ENCODE data around the gene FBXL15. TPM values are rescaled to one million over a fixed set of nuclear protein-coding genes. Genes with fewer than 3 reads are reported as not detected.
"Not testable (repeated sequence)": the region's sequence is repeated elsewhere in the genome, so short reads cannot be mapped to it uniquely, and the experiment has no call there.

FBXL15 gene
- total and polyA plus RNA-seq, 2 of the 4 experiments (the other 2 are of a cell fraction), result 3.0 to 8.4 TPM

DNA sequence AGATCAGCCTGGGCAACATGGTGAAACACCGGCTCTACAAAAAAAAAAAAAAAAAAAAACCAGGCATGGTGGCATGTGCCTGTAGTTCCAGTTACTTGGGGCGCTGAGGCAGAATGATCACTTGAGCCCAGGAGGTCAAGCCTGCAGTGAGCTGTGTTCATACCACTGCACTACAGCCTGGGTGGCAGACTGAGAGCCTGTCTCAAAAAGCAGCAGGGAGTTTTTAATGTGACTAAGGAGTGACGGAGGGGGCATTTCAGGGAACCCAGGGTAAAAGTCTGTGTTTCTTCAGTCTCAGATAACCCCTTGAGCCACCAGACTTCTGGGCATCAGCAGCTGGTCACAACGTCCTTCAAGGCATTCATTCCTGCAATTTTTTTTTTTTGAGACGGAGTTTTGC, 32.9 kb downstream of the FBXL15 start:
- intact Hi-C loops (cut with micrococcal nuclease), result no loop called here
- in situ Hi-C loops (cut with MboI; ENCODE audit: low sequenced_read_pairs), result no loop called here
- CTCF ChIA-PET, result no interaction called here

DNA sequence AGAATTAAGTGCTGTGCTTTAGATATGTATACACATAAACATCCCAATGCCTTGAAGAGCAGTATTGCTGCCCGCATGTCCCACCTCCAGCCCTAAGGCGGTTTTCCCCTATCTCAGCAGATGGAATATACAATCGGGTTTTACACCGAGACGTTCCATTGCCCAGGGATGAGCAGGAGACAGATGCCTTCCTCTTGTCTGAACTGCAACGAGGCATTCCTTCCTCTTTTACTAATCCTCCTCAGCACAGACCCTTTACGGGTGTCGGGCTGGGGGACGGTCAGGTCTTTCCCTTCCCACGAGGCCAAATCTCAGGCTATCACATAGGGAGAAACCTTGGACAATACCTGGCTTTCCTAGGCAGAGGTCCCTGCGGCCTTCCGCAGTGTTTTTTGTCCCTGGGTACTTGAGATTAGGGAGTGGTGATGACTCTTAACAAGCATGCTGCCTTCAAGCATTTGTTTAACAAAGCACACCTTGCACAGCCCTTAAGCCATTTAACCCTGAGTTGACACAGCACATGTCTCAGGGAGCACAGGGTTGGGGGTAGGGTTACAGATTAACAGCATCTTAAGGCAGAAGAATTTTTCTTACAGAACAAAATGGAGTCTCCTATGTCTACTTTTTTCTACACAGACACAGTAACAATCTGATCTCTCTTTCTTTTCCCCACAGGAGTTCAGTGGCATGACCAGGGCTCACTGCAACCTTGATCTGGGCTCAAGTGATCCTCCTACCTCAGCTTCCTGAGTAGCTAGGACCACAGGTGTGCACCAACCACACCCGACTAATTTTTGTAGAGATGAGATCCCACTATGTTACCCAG, 34.2 kb downstream of the FBXL15 start:
- Histone ChIP-seq H2BK15ac (ENCODE audit: low read depth, low read length) (peak overlapping the region; percentile 58; the same call in 1 of the 3 replicates), H3K4ac (ENCODE audit: low read depth, low read length) (peak overlapping the region; percentile 66; the same call in 1 of the 2 replicates), H4K91ac (ENCODE audit: insufficient read depth, low read depth, low read length) (peak overlapping the region; percentile 46; the same call in 1 of the 2 replicates), H4K8ac (ENCODE audit: low read depth in 2 of 2, low read length in 2 of 2) (peak overlapping the region in 1 of 2 experiments; percentile 14; a peak in 1 of 4 replicates), H2AK9ac (replicated peaks; ENCODE audit: low read depth, low read length, poor library complexity) (peak overlapping the region; percentile 31), H3K4me1 (ENCODE audit: control insufficient read depth, insufficient read depth, low read length) (peaks cover 13% of the 10 kb centered on the region), H2BK5ac (ENCODE audit: low read depth, low read length, poor library complexity, severe bottlenecking) (peak overlapping the region; percentile 28), H2BK120ac (ENCODE audit: low read depth, low read length) (peak overlapping the region; percentile 83), H2AK5ac (ENCODE audit: low read depth, low read length) (0 out of 2 replicates have a peak overlapping the region, but pooled peaks have one; percentile 57), H2BK20ac (ENCODE audit: low read depth, low read length) (peak overlapping the region; percentile 65), H3K9me1 (ENCODE audit: insufficient read depth, low read length) (peaks cover 14% of the 10 kb centered on the region)
- ATAC-seq (ENCODE audit: low read depth); intact Hi-C loops (cut with micrococcal nuclease); H3K56ac ChIP-seq (ENCODE audit: extremely low read depth, insufficient read depth, low read length); POLR2A ChIA-PET (ENCODE audit: unreplicated experiment); H3K27me3 ChIP-seq (ENCODE audit: control insufficient read depth, insufficient read depth, low read length); H3K9me3 ChIP-seq (ENCODE audit: control insufficient read depth, insufficient read depth, low read length); CTCF ChIA-PET; in situ Hi-C loops (cut with MboI; ENCODE audit: low sequenced_read_pairs); H3K9ac ChIP-seq (ENCODE audit: low read depth, low read length); BruUV-seq (replicated peaks); H3K36me3 ChIP-seq (ENCODE audit: control insufficient read depth, insufficient read depth, low read length); H4K20me1 ChIP-seq (ENCODE audit: insufficient read depth, low read length); H3K79me1 ChIP-seq (ENCODE audit: low read depth in 1 of 2, low read length in 2 of 2); H3K27ac ChIP-seq (ENCODE audit: insufficient read depth, low read length); DNase-seq; H3K14ac ChIP-seq (replicated peaks; ENCODE audit: low read depth, low read length); H4K5ac ChIP-seq (ENCODE audit: low read depth, low read length); dilution Hi-C loops (cut with HindIII; ENCODE audit: low sequenced_read_pairs, unreplicated experiment); H3K18ac ChIP-seq (ENCODE audit: low read depth, low read length); H3K4me3 ChIP-seq (ENCODE audit: insufficient read depth, low read depth, low read length); H2AFZ ChIP-seq (replicated peaks; ENCODE audit: low read length, poor library complexity); H3K23ac ChIP-seq (ENCODE audit: low read depth, low read length); H3K4me2 ChIP-seq (ENCODE audit: low read depth, low read length): not testable (repeated sequence)
- 72% methylated on average over 4 of the region's 13 CpGs; no CpG with 5 or more reads in 1 of the 2 experiments for WGBS, 2 experiments (ENCODE audit: extremely low coverage in 2 of 2, insufficient read length in 1 of 2)

More for the DNA sequence above, 32.9 kb downstream of the FBXL15 start:
- WGBS, 2 experiments (ENCODE audit: extremely low coverage in 2 of 2, insufficient read length in 1 of 2), result 75% methylated on average over 2 of the region's 5 CpGs; no CpG with 5 or more reads in 1 of the 2 experiments
- H3K79me1 ChIP-seq (ENCODE audit: low read depth in 1 of 2, low read length in 2 of 2), result peaks cover 4% of the 10 kb centered on the region in 2 experiments; a peak in 2 of 4 replicates
- H3K14ac ChIP-seq (replicated peaks; ENCODE audit: low read depth, low read length), result no peak overlapping the region
- H3K18ac ChIP-seq (ENCODE audit: low read depth, low read length), result peak overlapping the region; percentile 1; the same call in 1 of the 2 replicates
- peak overlapping the region; percentile 36; the same call in 1 of the 2 replicates for H3K4ac ChIP-seq (ENCODE audit: low read depth, low read length)
- H4K20me1 ChIP-seq (ENCODE audit: insufficient read depth, low read length), result no peaks in the 10 kb centered on the region; the same call in 1 of the 2 replicates
- DNase-seq, result no peak
- H3K4me3 ChIP-seq (ENCODE audit: insufficient read depth, low read depth, low read length), result no peak overlapping the region
- no peak overlapping the region for H3K56ac ChIP-seq (ENCODE audit: extremely low read depth, insufficient read depth, low read length)
- H3K23ac ChIP-seq (ENCODE audit: low read depth, low read length), result no peak overlapping the region
- no peak overlapping the region for H3K4me2 ChIP-seq (ENCODE audit: low read depth, low read length)
- peak overlapping the region; percentile 63 for H2BK5ac ChIP-seq (ENCODE audit: low read depth, low read length, poor library complexity, severe bottlenecking)
- H2BK15ac ChIP-seq (ENCODE audit: low read depth, low read length), result no peak overlapping the region
- POLR2A ChIA-PET (ENCODE audit: unreplicated experiment), result interaction anchor here (0.6 kb wide), 1 partner anchor 220 kb away, joined by 7 read pairs; no protein-coding TSS in a partner anchor
- no peak overlapping the region for H4K5ac ChIP-seq (ENCODE audit: low read depth, low read length)
- H3K4me1 ChIP-seq (ENCODE audit: control insufficient read depth, insufficient read depth, low read length), result peaks cover 13% of the 10 kb centered on the region
- H2AFZ ChIP-seq (replicated peaks; ENCODE audit: low read length, poor library complexity), result no peak overlapping the region
- H3K27me3 ChIP-seq (ENCODE audit: control insufficient read depth, insufficient read depth, low read length), result no peaks in the 10 kb centered on the region
- 0 out of 2 replicates have a peak overlapping the region, but pooled peaks have one; percentile 0 for H4K91ac ChIP-seq (ENCODE audit: insufficient read depth, low read depth, low read length)
- no peak overlapping the region; a peak in 1 of 4 replicates for H4K8ac ChIP-seq (ENCODE audit: low read depth in 2 of 2, low read length in 2 of 2)
- no peak overlapping the region for H2BK120ac ChIP-seq (ENCODE audit: low read depth, low read length)
- BruUV-seq (replicated peaks), result no TSS peak
- H3K36me3 ChIP-seq (ENCODE audit: control insufficient read depth, insufficient read depth, low read length), result no peaks in the 10 kb centered on the region
- ATAC-seq (ENCODE audit: low read depth), result no peak
- H3K27ac ChIP-seq (ENCODE audit: insufficient read depth, low read length), result no peak overlapping the region
- peak overlapping the region; percentile 38; the same call in 1 of the 2 replicates for H2AK5ac ChIP-seq (ENCODE audit: low read depth, low read length)
- no peaks in the 10 kb centered on the region for H3K9me3 ChIP-seq (ENCODE audit: control insufficient read depth, insufficient read depth, low read length)
- TF ChIP-seq BHLHE40 (IDR thresholded peaks at IDR 0.05; ENCODE audit: low read depth, low read length) (no peak), NFE2L2 (IDR thresholded peaks at IDR 0.05; ENCODE audit: low read depth, low read length) (no peak), CHD1 (IDR thresholded peaks at IDR 0.05; ENCODE audit: low read depth, low read length) (no peak), FOS (IDR thresholded peaks at IDR 0.05; ENCODE audit: low read depth, low read length) (no peak)
- TF ChIP-seq, protein P1, sequence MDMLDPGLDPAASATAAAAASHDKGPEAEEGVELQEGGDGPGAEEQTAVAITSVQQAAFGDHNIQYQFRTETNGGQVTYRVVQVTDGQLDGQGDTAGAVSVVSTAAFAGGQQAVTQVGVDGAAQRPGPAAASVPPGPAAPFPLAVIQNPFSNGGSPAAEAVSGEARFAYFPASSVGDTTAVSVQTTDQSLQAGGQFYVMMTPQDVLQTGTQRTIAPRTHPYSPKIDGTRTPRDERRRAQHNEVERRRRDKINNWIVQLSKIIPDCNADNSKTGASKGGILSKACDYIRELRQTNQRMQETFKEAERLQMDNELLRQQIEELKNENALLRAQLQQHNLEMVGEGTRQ (IDR thresholded peaks at IDR 0.05; ENCODE audit: low read depth, low read length), result no peak
- H2AK9ac ChIP-seq (replicated peaks; ENCODE audit: low read depth, low read length, poor library complexity), result no peak overlapping the region
- no peak overlapping the region for H3K9ac ChIP-seq (ENCODE audit: low read depth, low read length)
- peak overlapping the region; percentile 27; the same call in 1 of the 2 replicates for H2BK20ac ChIP-seq (ENCODE audit: low read depth, low read length)
- H3K9me1 ChIP-seq (ENCODE audit: insufficient read depth, low read length), result peaks cover 19% of the 10 kb centered on the region
- dilution Hi-C loops (cut with HindIII; ENCODE audit: low sequenced_read_pairs, unreplicated experiment), result no loop called here
